IPS-NIHi11 (cell line): Measurements from ENCODE around the gene SMIM22.

Experiments used
- DNase-seq: peaks from one replicate; pipeline ENCODE4 v3.0.0; 2012; ENCODE audit warnings: mixed read lengths, low spot score

Gene SMIM22, protein sequence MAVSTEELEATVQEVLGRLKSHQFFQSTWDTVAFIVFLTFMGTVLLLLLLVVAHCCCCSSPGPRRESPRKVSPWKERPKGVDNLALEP

DNA sequence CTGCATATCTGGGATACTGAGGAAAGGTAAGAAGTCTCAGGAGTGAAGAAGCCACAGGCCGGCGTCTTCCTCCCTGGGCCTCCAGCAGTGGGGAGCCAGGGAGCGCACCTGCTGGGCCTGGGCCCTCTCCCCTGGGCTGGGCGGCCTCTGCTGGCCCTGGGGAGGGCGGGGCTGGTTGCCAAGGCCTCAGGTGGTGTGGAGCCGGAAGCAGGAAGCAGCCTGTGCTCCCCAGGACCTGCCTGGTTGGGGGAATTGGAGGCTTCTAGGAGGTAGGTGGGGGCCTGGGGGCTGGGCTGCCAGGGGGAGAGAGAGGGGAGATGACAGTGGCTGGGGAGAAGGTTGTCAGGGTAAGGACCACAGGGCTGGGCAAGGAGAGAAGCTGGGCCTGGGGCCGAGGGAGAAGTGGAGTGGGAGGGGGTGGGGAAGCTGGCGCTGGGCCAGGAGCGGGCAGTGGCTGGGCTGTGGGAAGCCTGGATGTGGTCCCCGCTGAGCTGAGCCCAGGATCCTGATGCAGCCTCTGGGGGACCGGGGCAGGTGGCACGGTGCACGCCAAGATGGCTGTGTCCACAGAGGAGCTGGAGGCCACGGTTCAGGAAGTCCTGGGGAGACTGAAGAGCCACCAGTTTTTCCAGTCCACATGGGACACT, at the start of gene SMIM22:
SMIM22 (plus strand) TSS at position 189 of the 647 bp plus-strand sequence; CDS start at position 555, 366 bp downstream.
- DNase-seq = peak; percentile 45

DNA sequence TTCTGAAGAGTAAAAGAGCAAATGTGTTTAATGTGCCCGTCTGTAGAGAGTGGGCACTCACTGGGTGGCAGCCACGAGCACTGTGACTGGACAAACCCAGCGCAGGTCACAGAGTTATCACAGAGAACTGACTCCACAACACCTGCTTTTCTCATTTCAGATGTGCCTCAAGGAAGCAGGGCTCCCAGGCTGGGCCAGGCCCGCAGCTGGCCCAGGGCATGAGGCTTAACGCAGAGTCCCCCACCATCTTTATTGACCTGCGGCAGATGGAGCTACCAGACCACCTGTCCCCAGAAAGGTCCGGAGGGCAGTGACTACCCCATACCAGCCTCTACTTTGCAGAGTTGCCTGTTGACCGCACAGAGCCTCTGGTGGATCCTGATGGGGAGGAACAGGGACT, 49.0 kb upstream of the SMIM22 start:
- DNase-seq = no peak

DNA sequence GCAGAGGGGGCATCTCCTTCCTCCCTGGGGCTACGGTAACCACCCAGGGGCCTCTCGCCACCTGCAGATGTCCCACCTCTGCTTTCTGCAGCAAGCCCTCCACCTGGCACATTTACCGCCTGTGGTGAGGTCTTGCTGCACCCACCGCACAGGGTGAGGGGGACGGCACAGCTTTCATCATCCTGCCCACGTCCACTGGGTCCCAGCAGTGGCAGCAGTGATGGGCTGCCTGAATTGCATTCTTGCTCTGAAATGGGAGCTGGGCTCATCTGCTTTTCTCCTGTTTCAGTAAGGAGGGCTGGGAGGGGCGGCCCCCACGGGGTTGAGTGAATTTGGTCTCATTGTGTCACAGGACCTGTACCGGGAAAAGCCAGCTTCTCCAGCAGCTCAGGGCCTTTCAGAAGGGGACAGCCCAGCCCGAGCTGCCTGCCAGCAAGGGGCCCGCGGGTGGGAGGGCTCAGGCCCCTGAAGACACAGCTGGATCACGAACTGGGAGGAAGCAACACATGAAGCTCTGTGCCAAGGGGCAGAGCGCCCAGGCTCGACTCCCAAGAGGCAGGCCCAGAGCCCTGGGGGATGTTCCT, 48.1 kb upstream of the SMIM22 start:
- no peak for DNase-seq

DNA sequence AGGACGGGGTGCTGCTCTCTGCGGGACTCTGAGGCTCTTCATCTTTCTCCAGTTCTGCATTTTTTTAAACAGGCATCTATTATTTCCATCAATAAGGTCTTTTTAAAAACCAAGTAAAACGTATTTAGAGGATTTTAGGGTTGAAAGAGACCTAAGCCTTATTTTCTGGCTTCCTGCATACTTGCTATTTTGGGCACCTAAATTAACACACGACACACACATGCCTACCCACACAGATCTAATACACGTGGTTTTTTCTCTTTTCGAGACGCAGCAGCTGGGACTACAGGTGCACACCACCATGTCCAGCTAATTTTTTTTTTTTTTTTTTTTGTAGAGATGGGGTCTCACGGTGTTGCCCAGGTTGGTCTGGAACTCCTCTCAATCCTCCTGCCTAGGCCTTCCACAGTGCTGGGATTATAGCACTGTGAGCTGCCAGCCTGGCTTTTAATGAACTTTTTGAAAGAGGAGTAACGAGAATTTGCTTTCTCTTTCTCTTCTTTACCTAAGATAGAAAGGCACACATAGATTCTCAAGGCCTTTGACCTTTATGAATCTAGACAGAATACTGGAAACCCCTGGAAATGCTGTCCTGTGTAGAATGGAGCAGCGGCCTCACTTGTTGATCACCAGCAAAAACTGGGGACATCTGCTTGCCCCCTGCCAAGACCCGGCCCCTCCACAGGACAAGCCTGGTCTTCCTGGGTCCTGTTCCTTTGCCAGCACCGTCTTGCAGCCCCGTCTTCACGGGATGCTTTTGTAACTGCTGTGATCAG, 47.1 kb upstream of the SMIM22 start:
- no peak for DNase-seq

DNA sequence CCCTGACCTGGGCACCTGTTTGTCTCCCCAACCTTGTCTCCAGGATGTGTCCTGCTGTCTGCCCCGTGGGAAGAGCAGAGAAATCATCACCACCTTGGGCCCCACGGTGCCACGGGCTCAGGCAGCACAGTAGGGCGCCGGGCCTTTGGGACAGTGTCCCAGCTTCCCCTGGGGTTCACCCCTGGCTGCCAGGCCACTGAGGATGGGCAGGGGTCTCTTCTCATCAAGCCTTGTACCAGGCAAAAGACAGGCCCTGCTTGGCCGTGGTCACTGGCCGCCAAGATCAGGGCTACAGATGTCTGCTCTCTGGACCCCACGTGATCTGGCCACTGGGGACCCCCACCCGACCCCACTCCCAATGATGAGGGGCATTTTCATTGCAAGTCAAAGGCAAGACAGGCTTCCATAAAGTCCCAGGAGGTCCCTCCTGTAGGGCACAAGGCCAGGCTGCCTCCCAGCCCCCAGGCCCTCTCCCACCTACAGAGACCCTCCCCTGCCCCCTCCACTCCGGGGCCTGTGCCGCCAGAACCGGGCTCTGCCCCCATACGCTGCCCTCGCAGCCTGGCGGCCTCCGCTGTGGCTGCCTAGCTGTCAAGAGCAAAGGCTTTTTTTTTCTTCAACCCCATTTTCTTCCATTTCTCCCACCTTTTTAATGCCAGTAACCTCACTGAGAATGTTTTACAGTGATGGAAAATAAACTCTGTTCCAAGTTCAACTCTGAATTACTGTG, 46.3 kb upstream of the SMIM22 start:
- no peak for DNase-seq

DNA sequence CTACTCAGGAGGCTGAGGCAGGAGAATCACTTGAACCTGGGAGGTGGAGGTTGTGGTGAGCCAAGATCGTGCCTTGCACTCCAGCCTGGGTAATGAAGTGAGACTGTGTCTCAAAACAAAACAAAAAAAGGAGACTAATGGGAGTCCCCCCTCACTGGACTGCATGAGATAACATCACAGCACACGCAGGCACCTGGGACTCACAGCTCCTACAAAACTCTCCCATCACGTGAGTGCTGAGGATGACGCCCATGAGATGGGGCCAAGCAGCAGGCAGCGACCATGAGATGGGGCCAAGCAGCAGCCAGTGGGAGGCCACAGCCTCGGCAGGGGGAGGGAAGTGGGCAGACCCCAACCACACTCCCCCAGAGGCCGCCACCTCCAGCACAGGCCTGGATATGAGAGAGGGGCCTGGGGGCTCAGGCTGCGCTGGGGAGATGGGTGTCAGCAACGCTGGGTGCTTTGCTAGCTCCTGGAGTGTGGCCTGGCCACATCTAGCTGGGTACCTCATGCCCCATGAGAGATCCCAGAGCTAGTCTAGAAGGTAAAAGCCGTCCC, 45.4 kb upstream of the SMIM22 start:
- DNase-seq = no peak

DNA sequence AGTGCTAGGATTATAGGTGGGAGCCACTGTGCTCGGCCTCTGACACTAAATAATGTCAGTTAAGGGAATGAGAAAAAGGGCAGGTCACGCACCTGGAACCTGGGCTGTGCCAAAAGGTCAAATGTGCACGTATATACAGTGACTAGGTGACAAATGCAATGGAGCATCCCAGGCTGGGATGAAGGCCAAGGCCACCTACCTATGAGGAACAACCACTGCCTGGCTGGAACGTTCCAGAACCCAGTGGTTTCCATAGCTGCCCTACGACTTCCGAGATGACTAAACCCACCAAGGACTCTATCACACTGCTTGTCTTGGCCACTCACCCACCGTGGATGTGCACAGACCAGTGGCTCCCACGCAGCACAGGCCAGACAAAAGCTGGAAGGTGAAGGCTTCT, 44.3 kb upstream of the SMIM22 start:
- DNase-seq = no peak

DNA sequence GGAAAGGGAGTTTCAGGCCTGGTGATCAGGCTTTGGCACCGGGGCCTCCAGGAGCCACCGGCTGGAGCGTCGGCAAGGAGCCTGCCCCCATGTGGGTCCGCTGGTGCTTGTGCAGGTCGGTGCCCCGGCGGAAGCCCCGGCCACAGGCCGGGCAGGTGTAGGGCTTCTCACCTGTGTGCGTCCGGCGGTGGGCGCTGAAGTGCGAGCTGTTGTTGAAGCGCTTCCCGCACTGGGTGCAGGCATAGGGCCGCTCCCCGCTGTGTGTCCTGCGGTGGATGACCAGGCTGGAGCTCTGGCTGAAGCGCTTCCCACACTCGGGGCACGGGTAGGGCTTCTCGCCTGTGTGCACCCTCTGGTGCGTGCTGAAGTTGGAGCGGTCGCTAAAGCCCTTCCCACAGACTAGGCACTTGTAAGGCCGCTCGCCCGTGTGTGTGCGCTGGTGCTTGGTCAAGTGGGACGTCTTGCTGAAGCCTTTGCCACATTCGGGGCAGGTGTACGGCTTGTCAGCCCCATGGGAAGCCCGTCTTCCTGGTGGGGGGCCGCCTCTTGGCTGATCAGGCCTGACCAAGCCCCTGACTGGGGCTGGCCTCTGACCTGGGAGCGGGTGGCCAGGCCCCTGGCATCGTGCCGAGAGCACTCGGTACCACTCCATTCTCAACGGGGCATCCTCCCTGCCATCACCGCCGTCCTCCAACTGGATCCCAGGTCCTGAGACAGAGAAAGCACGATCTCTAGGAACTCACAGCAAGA, 42.6 kb upstream of the SMIM22 start:
- DNase-seq = no peak

DNA sequence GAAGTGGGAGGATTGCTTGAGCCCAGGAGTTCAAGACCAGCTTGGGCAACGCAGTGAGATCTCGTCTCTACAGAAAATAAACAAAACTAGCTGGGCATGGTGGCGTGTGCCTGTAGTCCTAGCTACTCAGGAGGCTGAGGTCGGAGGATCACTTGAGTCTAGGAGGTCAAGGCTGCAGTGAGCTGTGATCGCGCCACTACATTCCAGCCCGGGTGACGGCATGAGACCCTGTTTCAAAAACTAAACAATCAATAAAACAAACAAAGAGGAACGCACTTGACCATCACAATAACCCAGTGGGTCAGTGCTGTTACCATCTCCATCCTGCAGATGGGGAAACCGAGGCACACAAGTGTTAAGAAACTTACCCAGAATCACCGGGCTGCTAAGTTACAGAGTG, 41.9 kb upstream of the SMIM22 start:
- no peak for DNase-seq

DNA sequence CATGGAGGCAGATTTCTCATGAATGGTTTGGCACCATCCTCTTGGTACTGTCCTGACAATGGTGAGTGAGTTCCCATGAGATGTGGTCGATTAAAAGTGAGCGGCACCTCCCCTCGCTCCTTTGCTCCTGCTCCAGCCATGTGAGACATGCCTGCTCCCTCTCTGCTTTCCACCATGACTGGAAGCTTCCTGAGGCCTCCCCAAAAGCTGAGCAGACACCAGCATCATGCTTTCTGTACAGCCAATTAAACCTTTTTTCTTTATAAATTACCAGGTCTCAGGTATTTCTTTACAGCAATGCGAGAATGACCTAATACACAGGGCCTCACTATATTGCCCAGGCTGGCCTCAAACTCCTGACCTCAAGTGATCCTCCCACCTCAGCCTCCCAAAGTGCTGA, 40.3 kb upstream of the SMIM22 start:
- DNase-seq = no peak

DNA sequence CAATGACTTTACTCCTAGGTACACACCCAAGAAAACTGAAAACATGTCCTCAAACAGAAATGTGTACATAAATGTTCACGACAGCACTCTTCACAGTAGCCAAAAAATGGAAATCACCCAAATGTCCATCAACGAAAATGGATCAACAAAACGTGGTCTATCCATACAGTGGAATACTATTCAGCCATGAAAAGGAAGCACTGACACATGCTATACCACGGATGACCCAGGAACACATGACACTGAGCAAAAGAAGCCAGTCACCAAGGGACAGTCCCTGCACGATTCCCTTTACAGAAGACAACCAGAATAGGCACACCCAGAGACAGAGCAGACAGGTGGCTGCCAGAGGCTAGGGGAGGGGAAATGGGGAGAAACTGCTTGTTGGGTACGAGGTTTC, 39.5 kb upstream of the SMIM22 start:
- no peak for DNase-seq

DNA sequence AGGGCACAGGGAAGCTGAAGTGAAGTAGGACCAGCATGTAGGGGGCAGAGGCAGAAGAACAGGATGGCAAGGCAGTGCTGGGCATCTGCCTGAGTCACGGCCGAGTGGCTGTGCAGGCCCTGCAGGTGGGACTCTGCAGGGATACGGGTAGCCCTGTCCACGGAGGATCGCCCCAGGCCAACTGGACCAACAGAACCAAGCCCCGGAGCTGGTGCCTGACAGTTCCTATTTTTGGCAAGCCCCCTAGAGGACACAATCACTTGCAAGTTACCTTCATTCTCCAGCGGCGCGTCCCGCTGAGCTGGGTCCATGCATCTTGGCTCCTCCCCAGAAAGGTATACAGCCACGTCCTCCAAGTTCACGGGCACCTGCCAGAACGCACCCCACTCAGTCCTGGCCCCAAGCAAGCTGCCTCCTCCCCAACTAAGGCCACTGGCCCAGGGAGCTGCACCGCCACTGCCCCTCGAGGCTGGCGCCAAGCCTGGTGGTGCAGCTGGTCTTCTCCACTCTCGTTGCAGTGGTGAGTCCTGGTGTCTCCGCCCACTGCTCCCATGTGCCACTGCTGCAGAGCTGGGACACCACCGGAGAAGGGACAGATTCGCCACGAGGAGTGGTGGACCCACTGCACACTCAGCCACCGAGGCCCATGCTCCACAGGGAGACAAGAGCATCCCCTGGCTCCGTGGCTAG, 34.8 kb upstream of the SMIM22 start:
- DNase-seq = no peak

DNA sequence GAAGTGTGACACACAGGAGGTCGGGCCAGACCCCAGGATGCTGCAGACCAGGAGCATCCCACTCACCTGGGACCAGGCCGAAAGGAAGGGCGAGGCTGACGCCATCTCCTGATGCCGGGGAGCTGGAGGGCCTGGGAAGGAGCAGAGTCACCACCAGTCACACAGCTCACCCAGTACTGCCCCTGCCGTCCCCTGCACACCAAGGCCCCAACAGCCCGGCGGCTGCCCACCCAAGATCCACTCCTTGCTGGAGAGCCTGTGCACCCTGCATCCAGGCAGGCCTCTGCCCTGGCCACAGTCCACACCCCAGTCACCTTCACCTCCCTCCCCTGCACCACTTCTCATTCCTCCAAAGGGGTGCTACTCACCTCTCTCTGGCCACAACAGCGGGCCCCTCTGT, 33.0 kb upstream of the SMIM22 start:
- no peak for DNase-seq

DNA sequence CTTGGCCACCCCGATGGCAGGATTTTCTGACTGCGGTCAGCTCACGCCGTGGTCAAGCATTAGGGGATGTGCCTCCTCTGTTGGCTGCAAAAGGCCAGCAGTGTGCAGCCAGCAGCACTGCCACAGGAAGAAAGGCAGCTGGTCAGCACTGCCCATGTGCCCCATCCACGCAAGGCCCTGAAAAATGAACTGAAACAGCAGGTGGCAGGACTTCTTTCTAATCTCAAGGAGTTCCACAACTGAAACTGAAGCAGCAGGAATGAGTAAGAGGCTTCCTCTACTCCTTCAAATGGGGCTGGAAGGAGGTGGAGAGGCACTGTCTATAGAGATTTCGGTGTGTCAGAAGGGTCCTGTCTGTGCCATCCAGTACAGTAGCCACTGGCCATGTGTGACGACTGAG, 31.4 kb upstream of the SMIM22 start:
- no peak for DNase-seq

DNA sequence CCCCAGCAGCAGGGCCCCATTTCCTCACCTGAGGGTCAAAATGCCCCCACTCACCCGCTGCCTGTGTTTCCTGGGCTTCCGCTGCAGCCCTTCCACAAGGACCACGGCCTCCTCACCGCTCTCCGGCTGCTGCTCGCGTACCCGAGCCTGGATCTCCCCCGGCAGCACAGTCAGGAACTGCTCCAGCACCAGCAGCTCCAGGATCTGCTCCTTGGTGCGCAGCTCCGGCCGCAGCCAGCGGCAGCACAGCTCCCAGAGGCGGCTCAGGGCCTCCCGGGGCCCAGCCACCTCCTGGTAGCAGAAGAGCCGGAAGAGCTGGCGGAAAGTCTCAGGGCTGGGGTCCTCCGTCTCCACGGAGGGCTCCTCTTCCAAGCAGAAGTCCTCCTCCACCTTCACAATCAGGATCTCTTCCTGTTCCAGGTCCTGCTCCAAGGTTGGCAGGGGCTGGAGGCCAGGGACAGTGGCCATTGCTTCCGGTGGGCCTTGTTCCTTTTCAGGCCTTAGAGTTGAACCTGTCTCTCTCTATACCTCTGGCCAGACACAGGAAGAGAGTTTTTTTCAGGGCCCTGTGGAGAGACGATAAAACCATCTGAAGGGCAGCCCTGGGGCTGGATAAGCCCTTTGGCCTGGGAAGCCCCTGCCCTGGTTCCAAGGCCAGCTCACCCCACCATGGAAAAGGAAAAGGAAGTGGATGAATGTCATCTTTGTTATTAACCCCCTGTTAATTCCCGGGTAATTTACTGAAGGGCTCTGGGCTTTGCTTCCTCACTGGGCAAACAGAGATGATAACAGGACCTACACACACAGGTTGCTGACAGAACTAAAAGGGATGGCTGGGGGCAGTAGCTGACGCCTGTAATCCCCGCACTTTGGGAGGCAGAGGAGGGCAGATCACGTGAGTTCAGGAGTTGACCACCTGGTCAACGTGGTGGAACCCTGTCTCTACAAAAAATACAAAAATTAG, 29.4 kb upstream of the SMIM22 start:
- DNase-seq = no peak

DNA sequence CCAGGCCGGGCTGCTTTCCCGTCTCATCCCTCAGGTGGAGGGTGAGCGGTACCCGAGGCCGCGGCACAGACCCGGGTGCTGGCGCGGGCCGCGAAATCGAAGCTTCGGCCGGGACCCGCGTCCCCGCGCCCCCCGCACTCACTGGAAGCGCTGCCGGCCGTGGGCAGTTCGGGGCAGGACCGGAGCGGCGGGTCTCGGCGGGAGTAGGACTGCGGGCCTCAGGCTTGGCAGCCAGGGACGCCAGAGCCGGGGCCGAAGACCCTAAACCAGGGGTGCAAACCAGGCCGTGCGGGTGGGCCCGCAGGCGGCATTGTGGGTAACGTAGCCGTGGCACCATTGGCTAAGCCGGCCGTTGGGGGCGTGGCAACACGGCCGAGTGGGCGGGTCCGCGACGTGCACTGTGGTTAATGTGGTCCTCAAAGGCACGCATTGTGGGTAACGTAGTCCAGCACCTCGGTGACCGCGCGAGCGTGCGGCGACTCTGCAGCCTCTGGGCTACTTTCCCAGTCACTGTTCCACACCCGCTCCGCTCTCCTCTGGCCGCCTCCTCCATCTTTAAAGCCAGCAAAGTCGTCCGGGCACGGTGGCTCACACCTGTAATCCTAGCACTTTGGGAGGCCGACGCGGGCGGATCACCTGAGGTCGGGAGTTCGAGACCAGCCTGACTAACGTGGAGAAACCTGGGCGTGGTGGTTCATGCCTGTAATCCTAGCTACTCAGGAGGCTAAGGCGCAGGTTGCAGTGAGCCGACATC, 28.1 kb upstream of the SMIM22 start, which contains the start of gene ZNF500:
ZNF500 (minus strand) TSS at position 288 of the 754 bp plus-strand sequence. CDS start 1,184 bp downstream, outside the sequence.
- DNase-seq = peak; percentile 98

DNA sequence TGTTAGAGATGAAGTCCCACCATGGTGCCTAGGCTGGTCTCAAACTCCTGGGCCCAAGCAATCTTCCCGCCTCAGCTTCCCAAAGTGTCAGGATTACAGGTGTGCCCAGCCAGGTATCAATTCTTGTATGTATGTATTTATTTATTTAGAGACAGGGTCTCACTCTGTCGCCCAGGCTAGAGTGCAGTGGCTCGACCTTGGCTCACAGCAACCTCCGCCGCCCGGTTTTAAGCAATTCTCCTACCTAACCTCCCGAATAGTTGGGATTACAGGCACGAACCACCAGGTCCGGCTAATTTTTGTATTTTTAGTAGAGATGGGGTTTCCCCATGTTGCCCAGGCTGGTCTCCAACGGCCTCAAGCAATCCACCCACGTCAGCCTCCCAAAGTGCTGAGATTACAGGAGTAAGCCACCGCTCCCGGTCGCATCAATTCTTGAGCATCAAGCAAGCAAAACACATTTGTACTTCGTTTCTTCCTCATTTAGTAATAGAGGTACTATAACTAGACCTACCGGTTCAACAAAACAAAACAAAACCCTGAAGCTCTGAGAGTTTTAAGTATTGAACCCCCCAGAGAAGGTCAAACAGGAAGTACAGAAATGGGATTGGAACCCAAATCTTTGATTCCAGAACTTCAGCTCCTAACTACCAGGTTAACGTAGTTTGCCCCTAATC, 27.2 kb upstream of the SMIM22 start:
- DNase-seq = no peak
